ENCODE results near the gene MORC1. TPM values are rescaled to one million over a fixed set of nuclear protein-coding genes. Genes with fewer than 3 reads are reported as not detected.

Gene MORC1
- total RNA-seq, 2 donors from 2014 or later: 0.11 TPM; not detected in 1

- Mint-ChIP-seq H3K27me3 (no peaks in the 10 kb centered on the region), H3K27ac (peak overlapping the region; percentile 20), H3K9me3 (no peaks in the 10 kb centered on the region), H3K4me3 (peak overlapping the region; percentile 56), H3K4me1 (peaks cover 6% of the 10 kb centered on the region), H3K36me3 (ENCODE audit: low read depth) (no peaks in the 10 kb centered on the region)
- ATAC-seq (replicated peaks): peak; percentile 97
Measured at GRCh38 chr3:108914774-108915641, 202.9 kb downstream of the MORC1 start.

GRCh38 chr3:108909799-108910198, 208.1 kb downstream of the MORC1 start:
- H3K9me3 Mint-ChIP-seq: no peaks in the 10 kb centered on the region
- no peaks in the 10 kb centered on the region for H3K27me3 Mint-ChIP-seq
- H3K36me3 Mint-ChIP-seq (ENCODE audit: low read depth): no peaks in the 10 kb centered on the region
- no peak overlapping the region for H3K27ac Mint-ChIP-seq
- H3K4me1 Mint-ChIP-seq: peaks cover 4% of the 10 kb centered on the region
- ATAC-seq (replicated peaks): no peak
- no peak overlapping the region for H3K4me3 Mint-ChIP-seq

Other genes with a start within 250 kb of the MORC1 start
- not detected for gene GUCA1C, start 164.3 kb downstream of the MORC1 start, total RNA-seq
- gene C3orf85, start 18.6 kb upstream of the MORC1 start, total RNA-seq: not detected
- not detected for gene DPPA2, start 198.4 kb upstream of the MORC1 start, total RNA-seq
- gene DPPA4, start 219.4 kb upstream of the MORC1 start, total RNA-seq: not detected

Measured in activated T-helper 17 cell treated with anti-CD3 and anti-CD28 coated beads, Interleukin-2, amount 50 U/mL, for 72 hours (primary cell).